Psoas muscle (tissue), 8 donors: Measurements from ENCODE around the gene SYNPO2. TPM values are rescaled to one million over a fixed set of nuclear protein-coding genes. Genes with fewer than 3 reads are reported as not detected.

ENCODE experiments used
- ATAC-seq, 4 donors: fragments of 200-7000 bp; cut with Tn5 transposase; one replicate each; pipeline ENCODE4 v1.9.1; 2020; ENCODE audit warnings: moderate library complexity in 3 of 4, mild to moderate bottlenecking in 2 of 4
- DNase-seq, 2 donors: peaks; one replicate each; pipeline ENCODE4 v3.0.0-alpha.2; 2020
- H3K27ac ChIP-seq: fragments of 200-600 bp; one replicate; pipeline ENCODE4 v1.8.0; 2022
- H3K27me3 ChIP-seq, 3 donors: fragments of 200-600 bp in 1 of 3; one replicate each; pipeline versions ENCODE4 v1.6.1 to v1.8.0; 2013 to 2022; ENCODE audit warnings: low read length in 2 of 3, mild to moderate bottlenecking in 2 of 3, moderate library complexity in 1 of 3; ENCODE audit not compliant: insufficient read depth in 3 of 3
- H3K36me3 ChIP-seq, 2 donors: fragments of 200-600 bp in 1 of 2; one replicate each; pipeline versions ENCODE4 v1.6.1 to v1.8.0; 2013 to 2022; ENCODE audit warnings: low read depth in 1 of 2, mild to moderate bottlenecking in 1 of 2, moderate library complexity in 1 of 2; ENCODE audit not compliant: insufficient read depth in 1 of 2
- H3K4me1 ChIP-seq: fragments of 200-600 bp; one replicate; pipeline ENCODE4 v1.8.0; 2022
- H3K4me3 ChIP-seq: fragments of 200-600 bp; one replicate; pipeline ENCODE4 v1.8.0; 2022; ENCODE audit warnings: mild to moderate bottlenecking
- H3K9me3 ChIP-seq: fragments of 200-600 bp; one replicate; pipeline ENCODE4 v1.8.0; 2022
- WGBS, 3 donors: extraction: QIAGEN DNeasy Blood & Tissue Kit; methylation state at CpG; one replicate each; pipeline versions ENCODE4 v1.1.6 to v1.1.7; 2013; 5-methylcytosine and 5-hydroxymethylcytosine counted together
- intact Hi-C, 2 donors: fragments of 100-400 bp; cut with DNase I; formaldehyde crosslinking; loops; one replicate each; pipeline versions ENCODE4 v1.11.0 to v1.14.2; 2022
- polyA plus RNA-seq, 3 donors: library from polyadenylated mRNA; stranded (reverse); fragments of 200-250 nt; gene quantifications; one replicate each; pipeline ENCODE4 v1.2.3, GENCODE V29; 2013
- total RNA-seq, 4 donors: library from RNA; stranded (reverse); fragmentation: NEBNext Ultra II Directional in 2 of 4; extraction: Animal tissue kit (Norgen Biotek cat#: 25700) in 2 of 4; gene quantifications; one replicate each; pipeline versions ENCODE4 v1.2.1 to v1.2.4, GENCODE V29; 2021 to 2023
- TF ChIP-seq, protein P1 (sequence below): fragments of 200-600 bp; IDR thresholded peaks from one replicate; pipeline ENCODE4 v1.8.0; 2022; ENCODE audit warnings: antibody characterized with exemption
- donor health status: healthy with polysubstance abuse.
- donor health status: DM: no; HTN: no; CAD: no; lungs with moderate emphysema.
- donor health status: Bipolar disorder and iron deficiency.
- donor health status: healthy.
- donor health status: DM: yes; HTN: yes; CAD: no.
- donor health status: DM: no; HTN: no; CAD: no.
- donor health status: DM: no; HTN: no; CAD: no.
- donor health status: DM: yes; HTN: yes; CAD: no.

Gene SYNPO2
- total and polyA plus RNA-seq, 7 donors, result 35.7 to 2,858 (median 1,548) TPM

DNA sequence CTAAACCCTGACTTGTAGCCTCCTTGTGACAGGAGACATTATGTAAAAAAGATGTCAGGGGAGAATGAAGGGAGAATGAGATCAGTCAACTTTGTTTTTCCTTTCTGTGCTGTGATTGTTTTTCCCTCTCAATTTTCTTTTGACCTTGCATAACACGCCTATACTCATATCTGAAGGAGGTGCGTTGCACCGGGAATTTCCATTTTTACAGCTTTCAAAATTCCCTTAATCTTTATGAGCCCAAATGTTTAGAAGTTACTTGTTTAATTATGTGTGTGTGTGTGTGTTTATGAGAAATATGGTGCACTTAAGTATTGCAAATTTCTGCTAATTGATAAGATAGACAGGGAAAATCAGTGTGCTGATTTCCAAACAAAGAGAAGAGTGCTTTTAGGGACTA, 21.6 kb downstream of the SYNPO2 start:
- DNase-seq, result no peak

DNA sequence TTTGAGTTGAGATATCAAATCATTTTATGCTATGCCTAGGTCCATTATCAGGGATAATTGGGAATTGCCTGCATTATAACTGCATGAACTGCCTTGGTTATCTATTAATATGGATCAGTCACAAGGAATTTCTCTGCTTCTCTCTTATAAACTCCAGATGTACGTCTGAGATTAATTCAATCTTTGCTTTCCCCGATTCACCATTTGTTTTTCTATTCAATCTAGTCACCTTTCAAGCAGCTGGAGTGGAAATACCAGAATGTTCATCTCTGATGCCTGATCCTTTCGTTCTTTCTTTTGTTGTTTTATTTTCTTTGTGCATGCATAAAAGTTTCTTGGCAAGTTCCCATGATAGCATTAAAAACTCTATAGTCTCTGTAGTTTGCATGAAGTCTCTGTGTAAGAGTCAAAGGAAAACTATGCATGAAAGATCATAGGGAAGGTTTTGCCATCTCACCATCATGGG, 22.6 kb downstream of the SYNPO2 start:
- Histone ChIP-seq H3K4me1 (peaks cover 6% of the 10 kb centered on the region), H3K36me3 (no peaks in the 10 kb centered on the region), H3K27ac (no peak overlapping the region), H3K4me3 (no peak overlapping the region), H3K27me3 (no peaks in the 10 kb centered on the region), H3K9me3 (no peaks in the 10 kb centered on the region)
- ATAC-seq, result no peak
- WGBS, 3 donors, result 56 to 65% (median 58%) methylated on average over 3 of the region's 3 CpGs
- intact Hi-C loops, result no loop called here
- TF ChIP-seq, protein P1, sequence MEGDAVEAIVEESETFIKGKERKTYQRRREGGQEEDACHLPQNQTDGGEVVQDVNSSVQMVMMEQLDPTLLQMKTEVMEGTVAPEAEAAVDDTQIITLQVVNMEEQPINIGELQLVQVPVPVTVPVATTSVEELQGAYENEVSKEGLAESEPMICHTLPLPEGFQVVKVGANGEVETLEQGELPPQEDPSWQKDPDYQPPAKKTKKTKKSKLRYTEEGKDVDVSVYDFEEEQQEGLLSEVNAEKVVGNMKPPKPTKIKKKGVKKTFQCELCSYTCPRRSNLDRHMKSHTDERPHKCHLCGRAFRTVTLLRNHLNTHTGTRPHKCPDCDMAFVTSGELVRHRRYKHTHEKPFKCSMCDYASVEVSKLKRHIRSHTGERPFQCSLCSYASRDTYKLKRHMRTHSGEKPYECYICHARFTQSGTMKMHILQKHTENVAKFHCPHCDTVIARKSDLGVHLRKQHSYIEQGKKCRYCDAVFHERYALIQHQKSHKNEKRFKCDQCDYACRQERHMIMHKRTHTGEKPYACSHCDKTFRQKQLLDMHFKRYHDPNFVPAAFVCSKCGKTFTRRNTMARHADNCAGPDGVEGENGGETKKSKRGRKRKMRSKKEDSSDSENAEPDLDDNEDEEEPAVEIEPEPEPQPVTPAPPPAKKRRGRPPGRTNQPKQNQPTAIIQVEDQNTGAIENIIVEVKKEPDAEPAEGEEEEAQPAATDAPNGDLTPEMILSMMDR, result no peak
- DNase-seq, result no peak

More for the DNA sequence above, 21.6 kb downstream of the SYNPO2 start:
- 51 to 89% (median 73%) methylated on average over 3 of the region's 3 CpGs for WGBS, 3 donors
- no peak overlapping the region for H3K4me3 ChIP-seq
- H3K36me3 ChIP-seq, result no peaks in the 10 kb centered on the region
- H3K9me3 ChIP-seq, result no peaks in the 10 kb centered on the region
- no peak overlapping the region for H3K27ac ChIP-seq
- no peak for ATAC-seq
- intact Hi-C loops, result no loop called here
- H3K4me1 ChIP-seq, result peaks cover 9% of the 10 kb centered on the region
- TF ChIP-seq, protein P1, result no peak
- H3K27me3 ChIP-seq, result no peaks in the 10 kb centered on the region

DNA sequence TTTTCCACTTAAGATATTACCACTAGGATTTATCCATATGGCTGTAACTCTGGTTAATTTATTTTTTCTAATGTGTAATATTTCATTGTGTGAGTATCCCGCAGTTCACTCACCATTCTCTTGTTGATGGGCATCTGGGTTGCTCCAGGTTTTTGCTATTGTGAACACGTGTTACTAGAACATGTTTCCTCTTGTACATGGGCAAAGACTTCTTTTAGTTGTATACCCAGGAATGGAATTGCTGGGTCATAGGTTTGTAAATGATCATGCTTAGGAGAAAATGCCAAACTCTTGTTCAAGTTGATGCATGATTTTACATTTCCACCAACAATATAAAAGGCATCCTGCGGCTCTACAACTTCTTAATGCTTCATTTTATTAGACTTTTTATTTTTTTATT, 26.8 kb downstream of the SYNPO2 start:
- TF ChIP-seq, protein P1, result no peak
- Histone ChIP-seq H3K27ac (no peak overlapping the region), H3K27me3 (no peaks in the 10 kb centered on the region), H3K9me3 (no peaks in the 10 kb centered on the region), H3K4me1 (peaks cover 24% of the 10 kb centered on the region), H3K4me3 (no peak overlapping the region), H3K36me3 (no peaks in the 10 kb centered on the region)
- WGBS, 3 donors, result 85 to 93% (median 90%) methylated on average over 3 of the region's 3 CpGs
- intact Hi-C loops, result no loop called here
- DNase-seq (no peak), ATAC-seq (no peak)

DNA sequence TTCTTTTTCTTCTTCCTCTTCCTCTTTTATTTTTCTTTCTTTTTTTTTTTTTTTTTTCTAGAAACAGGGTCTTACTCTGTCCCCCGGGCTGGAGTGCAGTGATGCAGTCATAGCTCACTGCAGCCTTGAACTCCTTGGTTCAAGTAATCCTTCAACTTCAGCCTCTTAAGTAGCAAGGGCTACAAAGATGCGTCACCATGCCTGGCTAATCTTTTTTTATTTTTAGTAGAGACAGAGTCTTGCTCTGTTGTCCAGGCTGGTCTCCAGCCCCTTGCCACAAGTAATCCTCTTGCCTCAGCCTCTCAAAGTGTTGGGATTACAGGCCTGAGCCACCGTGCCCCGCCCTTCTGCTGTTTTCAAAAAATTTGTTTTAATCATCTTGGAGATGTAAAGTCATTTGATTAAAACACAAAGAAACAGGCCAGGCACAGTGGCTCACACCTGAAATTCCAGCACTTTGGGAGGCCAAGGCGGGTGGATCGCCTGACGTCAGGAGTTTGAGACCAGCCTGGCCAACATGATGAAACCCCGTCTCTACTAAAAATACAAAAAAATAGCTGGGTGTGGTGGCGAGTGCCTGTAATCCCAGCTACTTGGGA, 28.1 kb downstream of the SYNPO2 start:
- TF ChIP-seq, protein P1, result no peak
- Histone ChIP-seq H3K9me3 (no peaks in the 10 kb centered on the region), H3K27me3 (no peaks in the 10 kb centered on the region), H3K4me1 (peaks cover 34% of the 10 kb centered on the region), H3K27ac (peak overlapping the region; percentile 50), H3K4me3 (no peak overlapping the region), H3K36me3 (no peaks in the 10 kb centered on the region)
- DNase-seq, result no peak
- ATAC-seq, result peak in 3 of 4 donors; percentile 29 to 46 (median 30)
- intact Hi-C loops, result no loop called here
- 88 to 97% (median 88%) methylated on average over 9 of the region's 9 CpGs for WGBS, 3 donors

DNA sequence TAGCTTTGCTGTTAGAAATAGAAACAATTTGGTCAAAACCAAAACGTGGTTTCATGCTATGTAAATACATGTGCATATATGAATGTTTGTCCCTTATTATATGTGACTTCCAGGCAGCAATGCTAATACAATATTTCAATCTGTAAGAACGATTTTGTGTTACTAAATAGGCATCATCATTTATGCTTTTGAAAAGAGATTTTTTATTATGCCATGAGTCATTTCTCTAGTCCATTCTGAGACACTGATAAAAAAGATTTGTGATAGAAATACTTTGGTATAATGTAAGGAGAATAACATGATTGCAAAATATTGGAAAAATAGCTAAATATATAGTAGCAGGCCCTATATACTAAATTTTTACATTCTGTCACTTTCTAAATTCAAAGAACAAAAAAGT, 28.9 kb downstream of the SYNPO2 start:
- no peaks in the 10 kb centered on the region for H3K27me3 ChIP-seq
- TF ChIP-seq, protein P1, result no peak
- peak overlapping the region; percentile 50 for H3K27ac ChIP-seq
- WGBS, 3 donors, result 49 to 53% (median 53%) methylated on average over 2 of the region's 2 CpGs
- H3K4me3 ChIP-seq, result no peak overlapping the region
- DNase-seq (no peak), ATAC-seq (no peak)
- intact Hi-C loops, result no loop called here
- H3K36me3 ChIP-seq, result no peaks in the 10 kb centered on the region
- no peaks in the 10 kb centered on the region for H3K9me3 ChIP-seq
- H3K4me1 ChIP-seq, result peaks cover 41% of the 10 kb centered on the region
